Posterior cingulate gyrus (tissue), 11 donors: ENCODE results near the gene SHOC1.
"Not testable (repeated sequence)": the region's sequence is repeated elsewhere in the genome, so short reads cannot be mapped to it uniquely, and the experiment has no call there.

ENCODE experiments used
- DNase-seq, 10 donors: peaks; one replicate each; pipeline versions ENCODE4 v3.0.0 to v3.0.0-alpha.2; 2020 to 2021; ENCODE audit warnings: mixed read lengths in 3 of 10
- intact Hi-C: fragments of 100-400 bp; cut with DNase I; formaldehyde crosslinking; loops from one replicate; pipeline ENCODE4 v1.15.1; 2023

SHOC1 gene

GRCh38 chr9:111794835-111795556 lies at the start of gene SHOC1:
TSS of gene SHOC1 (minus strand) at chr9:111794937. CDS start at chr9:111791418, 3,519 bp downstream.
- intact Hi-C loops, result no loop called here

GRCh38 chr9:111843971-111844370 lies 49.2 kb upstream of the SHOC1 start:
- no peak for DNase-seq
- intact Hi-C loops, result no loop called here

More at GRCh38 chr9:111794835-111795556, at the start of gene SHOC1:
- DNase-seq, result no peak

GRCh38 chr9:111842313-111842712 lies 47.6 kb upstream of the SHOC1 start:
- intact Hi-C loops, result no loop called here

GRCh38 chr9:111840442-111840841 lies 45.7 kb upstream of the SHOC1 start:
- no peak for DNase-seq
- intact Hi-C loops, result no loop called here

More at GRCh38 chr9:111842313-111842712, 47.6 kb upstream of the SHOC1 start:
- no peak for DNase-seq

GRCh38 chr9:111839987-111840386 lies 45.2 kb upstream of the SHOC1 start:
- intact Hi-C loops, result no loop called here
- DNase-seq, result no peak

GRCh38 chr9:111839387-111839786 lies 44.6 kb upstream of the SHOC1 start:
- no peak for DNase-seq
- intact Hi-C loops, result no loop called here

GRCh38 chr9:111838439-111838838 lies 43.7 kb upstream of the SHOC1 start:
- DNase-seq, result no peak
- intact Hi-C loops, result no loop called here

- intact Hi-C loops, result no loop called here
- DNase-seq, result no peak
These were observed 41.6 kb upstream of the SHOC1 start for GRCh38 chr9:111836311-111836710.

- intact Hi-C loops, result no loop called here
- DNase-seq, result no peak
These were observed 39.2 kb upstream of the SHOC1 start for GRCh38 chr9:111833941-111834340.

GRCh38 chr9:111832449-111832848 lies 37.7 kb upstream of the SHOC1 start:
- no peak for DNase-seq
- intact Hi-C loops, result no loop called here

GRCh38 chr9:111831371-111832108 lies 36.8 kb upstream of the SHOC1 start:
- no peak for DNase-seq
- intact Hi-C loops, result no loop called here

- no peak for DNase-seq
- intact Hi-C loops, result no loop called here
These were observed 33.5 kb upstream of the SHOC1 start for GRCh38 chr9:111828193-111828592.

GRCh38 chr9:111825468-111826145 lies 30.9 kb upstream of the SHOC1 start:
- DNase-seq, result no peak
- intact Hi-C loops, result no loop called here

- intact Hi-C loops, result no loop called here
These were observed 26.3 kb upstream of the SHOC1 start for GRCh38 chr9:111821006-111821528.

GRCh38 chr9:111819360-111819759 lies 24.6 kb upstream of the SHOC1 start:
- intact Hi-C loops, result no loop called here
- DNase-seq, result no peak

More at GRCh38 chr9:111821006-111821528, 26.3 kb upstream of the SHOC1 start:
- no peak for DNase-seq

- intact Hi-C loops, result no loop called here
- no peak for DNase-seq
These were observed 20.7 kb upstream of the SHOC1 start for GRCh38 chr9:111815285-111816070.

GRCh38 chr9:111812337-111812736 lies 17.6 kb upstream of the SHOC1 start:
- no peak for DNase-seq
- intact Hi-C loops, result no loop called here

- intact Hi-C loops, result no loop called here
- DNase-seq, result no peak
These were observed 16.2 kb upstream of the SHOC1 start for GRCh38 chr9:111810908-111811307.

GRCh38 chr9:111810415-111810814 lies 15.7 kb upstream of the SHOC1 start:
- DNase-seq, intact Hi-C loops: not testable (repeated sequence)

- DNase-seq, result no peak
- intact Hi-C loops, result no loop called here
These were observed 12.5 kb upstream of the SHOC1 start for GRCh38 chr9:111807197-111807596.
